ENCODE results near the gene NRIP1. TPM values are rescaled to one million over a fixed set of nuclear protein-coding genes. Genes with fewer than 3 reads are reported as not detected.

The NRIP1 gene
- total and polyA plus RNA-seq, 2 donors (not counting 3 experiments of a cell fraction or from before 2014, with no cell fraction given) = 2.8 to 24.0 TPM

DNA sequence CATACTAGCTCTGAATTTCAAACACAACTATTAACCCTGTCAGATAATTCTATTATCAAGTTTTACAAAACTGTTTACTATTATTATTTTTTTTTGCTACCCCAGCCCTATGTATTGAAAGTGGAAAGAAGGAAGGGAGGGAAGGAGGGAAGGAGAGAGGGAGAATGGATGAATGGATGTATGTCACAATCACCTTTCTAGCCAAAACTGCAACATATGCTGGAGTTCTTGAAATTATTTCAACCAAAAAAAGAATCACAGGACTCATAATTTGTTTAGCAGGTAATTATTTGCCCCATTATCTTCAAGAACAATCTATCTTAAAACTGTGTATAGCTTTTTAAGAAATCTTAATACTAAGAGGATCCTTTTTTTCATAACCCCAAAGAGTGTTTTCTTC, 5.4 kb downstream of the NRIP1 start:
- dilution Hi-C loops (cut with MboI; ENCODE audit: extremely low pct_ligation_motif_present, low sequenced_read_pairs) = no loop called here
- Histone ChIP-seq H2AFZ (ENCODE audit: low read depth, low read length) (no peak overlapping the region), H3K9me3 (replicated peaks; ENCODE audit: control insufficient read depth, insufficient read depth, low read length) (no peaks in the 10 kb centered on the region), H3K27me3 (ENCODE audit: control insufficient read depth in 2 of 2, insufficient read depth in 2 of 2, low read length in 2 of 2) (no peaks in the 10 kb centered on the region), H3K79me2 (ENCODE audit: control insufficient read depth, insufficient read depth, low read length) (peaks cover 100% of the 10 kb centered on the region), H4K20me1 (replicated peaks; ENCODE audit: control insufficient read depth, extremely low read depth, insufficient read depth, low read length) (peaks cover 19% of the 10 kb centered on the region), H3K4me2 (ENCODE audit: insufficient read depth, low read length) (no peak overlapping the region), H3K36me3 (ENCODE audit: control insufficient read depth in 2 of 2, extremely low read depth in 1 of 2, insufficient read depth in 2 of 2, low read length in 2 of 2) (no peaks in the 10 kb centered on the region), H3K9ac (replicated peaks; ENCODE audit: extremely low read depth, insufficient read depth, low read length) (no peak overlapping the region), H3K4me3 (replicated peaks in 1 of 3; ENCODE audit: insufficient read depth in 1 of 3, low read depth in 1 of 3, low read length in 3 of 3) (no peak overlapping the region), H3K27ac (ENCODE audit: insufficient read depth, low read depth, low read length) (no peak overlapping the region), H3K4me1 (ENCODE audit: control insufficient read depth, extremely low read depth, insufficient read depth, low read length) (peaks cover 48% of the 10 kb centered on the region), H3K9me1 (replicated peaks; ENCODE audit: control insufficient read depth, extremely low read depth, insufficient read depth, low read length) (no peaks in the 10 kb centered on the region)
- ChIA-PET POLR2A (no interaction called here), CTCF (interaction anchor here (0.7 to 1.1 kb wide), 4 partner anchors 11 to 505 kb away, joined by 3 read pairs; no protein-coding TSS in a partner anchor)
- intact Hi-C loops (cut with micrococcal nuclease) = no loop called here
- BruUV-seq (replicated peaks) = no TSS peak
- TF ChIP-seq EZH2 (IDR thresholded peaks at IDR 0.05; ENCODE audit: borderline replicate concordance, low read depth, low read length, severe bottlenecking) (no peak), POLR2A (IDR thresholded peaks at IDR 0.05; ENCODE audit: low read depth, low read length) (no peak), MYC (IDR thresholded peaks at IDR 0.05; ENCODE audit: low read depth, low read length) (no peak), GATA2 (IDR thresholded peaks at IDR 0.05; ENCODE audit: insufficient read depth, insufficient read length, low read depth, low read length) (no peak), CTCF (IDR thresholded peaks at IDR 0.05; ENCODE audit: extremely low read depth in 1 of 2, insufficient read depth in 1 of 2, low read depth in 1 of 2, low read length in 2 of 2) (no peak), POLR2AphosphoS5 (IDR thresholded peaks at IDR 0.05; ENCODE audit: insufficient read depth, low read depth, low read length) (no peak), MAX (IDR thresholded peaks at IDR 0.05; ENCODE audit: insufficient read depth, insufficient read length) (no peak), FOS (IDR thresholded peaks at IDR 0.05; ENCODE audit: borderline replicate concordance, insufficient read depth, low read length) (no peak), JUN (IDR thresholded peaks at IDR 0.05; ENCODE audit: borderline replicate concordance, insufficient read depth, insufficient read length, low read depth) (no peak)
- DNase-seq (ENCODE audit: low read depth, low spot score) (no peak), FAIRE-seq (no peak)

Measured in endothelial cell of umbilical vein (primary cell).